Upper lobe of right lung (tissue), 1 donor: Measurements from ENCODE around the gene FBXO40. TPM values are rescaled to one million over a fixed set of nuclear protein-coding genes. Genes with fewer than 3 reads are reported as not detected.

Experiments used
- ATAC-seq: fragments of 200-7000 bp; cut with Tn5 transposase; one replicate; pipeline ENCODE4 v1.9.1; 2020; ENCODE audit warnings: mild to moderate bottlenecking, moderate library complexity
- DNase-seq: peaks from one replicate; pipeline ENCODE4 v3.0.0-alpha.2; 2020
- H3K27ac ChIP-seq: fragments of 200-600 bp; one replicate; pipeline ENCODE4 v1.8.0; 2022
- H3K27me3 ChIP-seq: fragments of 200-600 bp; one replicate; pipeline ENCODE4 v1.8.0; 2022; ENCODE audit warnings: mild to moderate bottlenecking
- H3K36me3 ChIP-seq: fragments of 200-600 bp; one replicate; pipeline ENCODE4 v1.8.0; 2022
- H3K4me1 ChIP-seq: fragments of 200-600 bp; one replicate; pipeline ENCODE4 v1.8.0; 2022
- H3K4me3 ChIP-seq: fragments of 200-600 bp; one replicate; pipeline ENCODE4 v1.8.0; 2022; ENCODE audit warnings: mild to moderate bottlenecking
- H3K9me3 ChIP-seq: fragments of 200-600 bp; one replicate; pipeline ENCODE4 v1.8.0; 2022
- CTCF ChIP-seq: fragments of 200-600 bp; IDR thresholded peaks from one replicate; pipeline ENCODE4 v1.8.0; 2022; ENCODE audit warnings: antibody characterized with exemption
- intact Hi-C: fragments of 100-400 bp; cut with DNase I; formaldehyde crosslinking; loops from one replicate; pipeline ENCODE4 v1.11.0; 2022
- total RNA-seq: library from RNA; stranded (reverse); fragmentation: NEBNext Ultra II Directional; extraction: Animal tissue kit (Norgen Biotek cat#: 25700); gene quantifications from one replicate; pipeline ENCODE4 v1.2.1, GENCODE V29; 2021
- donor health status: DM: no; HTN: yes; CAD: no; lungs with severe emphysema.

FBXO40 gene
- total RNA-seq, 1 donor from 2014 or later: 0.09 TPM

DNA sequence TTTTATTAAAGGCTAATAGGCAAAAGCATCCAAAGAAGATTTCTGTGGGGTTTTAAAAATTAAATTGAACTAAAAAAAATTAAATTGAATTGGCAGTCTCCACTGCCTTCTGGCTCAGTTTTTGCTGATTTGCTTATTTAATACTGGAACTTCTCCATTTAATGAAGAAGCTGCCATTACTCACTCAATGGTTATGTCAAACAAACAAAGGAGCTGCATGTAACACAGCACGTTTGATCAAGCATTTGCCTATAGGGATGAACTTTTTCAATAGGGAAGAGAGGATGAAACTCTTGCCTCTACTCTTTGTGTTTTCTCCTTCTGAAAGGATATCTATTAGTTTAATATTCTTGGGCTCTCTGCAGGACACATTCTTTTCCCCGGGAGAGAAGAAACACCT is 72.3 kb downstream of the FBXO40 start:
- Histone ChIP-seq H3K4me1 (no peaks in the 10 kb centered on the region), H3K27ac (no peak overlapping the region), H3K27me3 (no peaks in the 10 kb centered on the region), H3K9me3 (no peaks in the 10 kb centered on the region), H3K36me3 (peaks cover 78% of the 10 kb centered on the region), H3K4me3 (no peak overlapping the region)
- no peak for DNase-seq
- ATAC-seq: no peak
- TF ChIP-seq CTCF: no peak
- intact Hi-C loops: no loop called here

DNA sequence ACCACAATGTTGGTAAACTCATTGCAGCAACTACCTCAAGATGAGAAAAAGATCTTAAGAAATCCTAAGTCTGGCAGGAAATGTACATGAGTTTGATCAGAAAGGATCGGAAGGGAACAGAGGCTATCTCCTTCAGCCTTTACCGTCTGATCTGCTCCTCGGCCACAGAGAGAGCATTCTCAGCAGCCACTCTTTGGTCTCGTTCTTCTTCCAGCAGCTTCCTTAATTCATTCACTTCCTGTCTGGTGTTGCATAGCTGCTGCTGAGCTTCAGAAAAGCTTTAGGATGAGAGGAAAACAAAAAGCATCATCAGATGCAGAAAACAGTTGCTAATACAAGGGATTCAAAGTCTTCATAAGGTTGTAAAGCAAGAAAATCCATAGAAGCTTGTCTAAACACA is 74.2 kb downstream of the FBXO40 start:
- intact Hi-C loops: no loop called here
- Histone ChIP-seq H3K36me3 (peaks cover 96% of the 10 kb centered on the region), H3K4me3 (no peak overlapping the region), H3K27me3 (no peaks in the 10 kb centered on the region), H3K27ac (peak overlapping the region; percentile 53), H3K9me3 (no peaks in the 10 kb centered on the region), H3K4me1 (no peaks in the 10 kb centered on the region)
- peak; percentile 59 for ATAC-seq
- no peak for TF ChIP-seq CTCF
- no peak for DNase-seq

DNA sequence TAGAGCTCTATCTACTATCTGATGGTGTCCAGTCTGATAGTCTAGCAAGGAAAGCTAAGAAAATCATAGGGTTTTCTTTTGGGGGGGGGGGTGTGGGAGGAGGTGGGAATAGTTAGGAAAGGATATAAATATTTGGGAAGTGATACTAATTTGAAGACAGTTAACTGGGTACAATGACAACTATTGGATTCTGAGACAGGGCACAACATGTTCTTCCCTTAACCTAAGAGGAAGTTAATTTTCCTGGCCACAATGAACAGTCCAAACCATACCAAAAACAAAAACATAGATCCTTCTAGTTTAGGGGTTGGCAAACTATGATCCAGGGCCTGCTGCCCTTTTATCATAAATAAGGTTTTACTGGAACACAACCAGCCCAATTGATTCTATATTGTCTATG is 77.5 kb downstream of the FBXO40 start:
- Histone ChIP-seq H3K9me3 (no peaks in the 10 kb centered on the region), H3K36me3 (peaks cover 97% of the 10 kb centered on the region), H3K4me1 (no peaks in the 10 kb centered on the region), H3K27ac (peak overlapping the region; percentile 34), H3K4me3 (no peak overlapping the region), H3K27me3 (no peaks in the 10 kb centered on the region)
- no peak for DNase-seq
- no peak for TF ChIP-seq CTCF
- ATAC-seq: peak; percentile 75
- intact Hi-C loops: no loop called here

DNA sequence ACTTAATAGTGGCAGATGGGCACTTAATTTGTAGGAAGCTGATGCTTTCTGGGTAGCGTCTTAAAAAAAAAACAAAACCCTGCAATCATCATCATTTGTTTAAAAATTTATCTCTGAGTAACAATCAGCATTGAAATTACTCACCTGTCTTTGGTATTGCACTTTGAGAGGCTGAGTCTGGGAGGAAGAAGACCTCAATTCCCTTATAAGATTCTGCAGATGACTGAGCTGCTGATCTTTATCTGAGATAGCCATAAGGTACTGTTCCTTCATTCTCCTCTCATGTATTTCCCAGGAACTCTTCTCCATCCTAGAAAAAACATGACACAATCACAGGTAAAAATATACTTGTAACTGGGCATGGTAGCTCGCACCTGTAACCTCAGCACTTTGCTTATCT is 84.0 kb downstream of the FBXO40 start:
- ATAC-seq: no peak
- intact Hi-C loops: no loop called here
- Histone ChIP-seq H3K27ac (no peak overlapping the region), H3K9me3 (no peaks in the 10 kb centered on the region), H3K4me3 (no peak overlapping the region), H3K36me3 (peaks cover 94% of the 10 kb centered on the region), H3K27me3 (no peaks in the 10 kb centered on the region), H3K4me1 (no peaks in the 10 kb centered on the region)
- TF ChIP-seq CTCF: no peak
- DNase-seq: no peak

Other genes with a start within 250 kb of the FBXO40 start
- gene POLQ, start 47.4 kb upstream of the FBXO40 start, total RNA-seq: 0.55 TPM
- gene ARGFX, start 25.4 kb upstream of the FBXO40 start, total RNA-seq: not detected
- 76.5 TPM for gene HCLS1, start 67.5 kb downstream of the FBXO40 start, total RNA-seq
- 57.0 TPM for gene GOLGB1, start 156.4 kb downstream of the FBXO40 start, total RNA-seq
- 14.5 TPM for gene IQCB1, start 241.7 kb downstream of the FBXO40 start, total RNA-seq
- gene EAF2, start 241.8 kb downstream of the FBXO40 start, total RNA-seq: 4.8 TPM